ENCODE results near the gene KIFAP3.
"Not testable (repeated sequence)": the region's sequence is repeated elsewhere in the genome, so short reads cannot be mapped to it uniquely, and the experiment has no call there.

KIFAP3 gene

DNA sequence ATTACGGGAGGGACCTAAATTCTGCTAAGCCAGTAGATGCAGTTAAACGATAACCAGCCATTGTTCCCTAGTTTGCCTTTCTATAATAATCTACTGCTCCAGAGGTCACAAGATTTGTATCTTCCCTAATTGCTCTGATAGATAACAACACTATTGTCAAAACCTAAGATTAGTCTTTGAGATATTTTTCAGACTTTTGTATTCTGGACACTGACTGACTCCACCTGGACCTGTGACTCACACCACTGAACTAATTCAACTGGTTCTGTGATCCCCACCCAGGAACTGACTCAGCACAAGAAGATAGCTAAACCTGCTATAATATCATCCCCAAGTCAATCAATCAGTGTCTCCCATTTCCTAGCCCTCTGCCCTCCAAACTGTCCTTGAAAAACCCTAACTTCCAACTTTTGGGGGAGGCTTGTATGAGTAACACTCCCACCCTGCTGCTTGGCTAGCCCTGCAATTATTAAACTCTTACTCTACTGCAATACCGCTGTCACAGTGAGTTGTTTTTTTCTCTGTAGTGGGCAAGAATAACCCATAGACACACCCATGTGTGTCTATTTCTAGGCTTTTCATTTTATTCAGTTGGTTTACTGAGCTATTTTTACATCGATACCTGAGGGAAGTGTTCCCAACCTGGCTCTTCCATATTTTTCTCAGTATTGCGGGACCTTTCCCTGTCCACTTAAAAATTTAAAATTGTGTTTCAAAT is 11.2 kb downstream of the KIFAP3 start:
- DNase-seq = no peak
- no peak for ATAC-seq

DNA sequence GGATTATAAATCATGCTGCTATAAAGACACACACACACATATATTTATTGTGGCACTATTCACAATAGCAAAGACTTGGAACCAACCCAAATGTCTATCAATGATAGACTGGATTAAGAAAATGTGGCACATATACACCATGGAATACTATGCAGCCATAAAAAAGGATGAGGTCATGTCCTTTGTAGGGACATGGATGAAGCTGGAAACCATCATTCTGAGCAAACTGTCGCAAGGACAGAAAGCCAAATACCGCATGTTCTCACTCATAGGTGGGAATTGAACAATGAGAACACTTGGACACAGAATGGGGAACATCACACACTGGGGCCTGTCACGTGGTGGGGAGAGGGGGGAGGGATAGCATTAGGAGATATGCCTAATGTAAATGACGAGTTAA is 12.8 kb downstream of the KIFAP3 start:
- DNase-seq = not testable (repeated sequence)

GRCh38 chr1:170060015-170060520 is 14.4 kb downstream of the KIFAP3 start:
- ATAC-seq = not testable (repeated sequence)

More for the DNA sequence above, 12.8 kb downstream of the KIFAP3 start:
- ATAC-seq = not testable (repeated sequence)

DNA sequence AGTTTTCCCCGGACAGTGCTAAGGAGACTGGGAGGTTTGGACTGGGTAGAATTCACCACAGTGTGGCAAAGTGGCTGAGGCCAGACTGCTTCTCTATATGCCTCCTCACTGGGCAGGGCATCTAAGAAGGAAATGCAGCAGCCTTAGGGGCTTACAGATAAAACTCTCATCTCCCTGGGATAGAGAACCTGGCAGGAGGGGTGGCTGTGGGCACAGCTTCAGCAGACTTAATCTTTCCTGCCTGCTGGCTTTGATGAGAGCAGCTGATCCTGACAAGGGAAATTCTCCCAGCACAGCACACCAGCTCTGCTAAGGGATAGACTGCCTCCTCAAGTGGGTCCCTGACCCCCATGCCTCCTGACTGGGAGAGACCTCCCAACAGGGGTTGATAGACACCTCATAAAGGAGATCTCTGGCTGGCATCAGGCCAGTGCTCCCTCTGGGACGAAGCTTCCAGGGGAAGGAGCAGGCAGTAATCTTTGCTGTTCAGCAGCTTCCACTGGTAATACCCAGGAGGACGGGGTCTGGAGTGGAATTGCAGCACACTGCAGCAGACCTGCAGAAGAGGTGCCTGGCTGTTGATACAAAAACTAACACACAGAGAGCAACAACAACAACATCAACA is 25.2 kb downstream of the KIFAP3 start:
- no peak for ATAC-seq
- DNase-seq = no peak

More at GRCh38 chr1:170060015-170060520, 14.4 kb downstream of the KIFAP3 start:
- not testable (repeated sequence) for DNase-seq

DNA sequence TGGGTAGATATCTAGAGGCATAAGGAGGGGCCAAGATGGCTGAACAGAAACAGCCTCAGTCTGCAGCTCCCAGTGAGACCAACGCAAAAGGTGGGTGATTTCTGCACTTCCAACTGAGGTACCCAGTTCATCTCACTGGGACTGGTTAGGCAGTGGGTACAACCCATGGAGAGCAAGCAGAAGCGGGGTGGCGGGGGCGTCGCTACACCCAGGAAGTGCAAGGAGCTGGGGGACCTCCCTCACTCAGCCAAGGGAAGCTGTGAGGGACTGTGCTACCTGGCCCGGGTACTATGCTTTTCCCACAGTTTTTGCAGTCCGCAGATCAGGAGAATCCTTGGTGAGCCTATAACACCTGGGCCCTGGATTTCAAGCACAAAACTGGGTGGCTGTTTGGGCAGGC is 26.0 kb downstream of the KIFAP3 start:
- DNase-seq (no peak), ATAC-seq (no peak)

DNA sequence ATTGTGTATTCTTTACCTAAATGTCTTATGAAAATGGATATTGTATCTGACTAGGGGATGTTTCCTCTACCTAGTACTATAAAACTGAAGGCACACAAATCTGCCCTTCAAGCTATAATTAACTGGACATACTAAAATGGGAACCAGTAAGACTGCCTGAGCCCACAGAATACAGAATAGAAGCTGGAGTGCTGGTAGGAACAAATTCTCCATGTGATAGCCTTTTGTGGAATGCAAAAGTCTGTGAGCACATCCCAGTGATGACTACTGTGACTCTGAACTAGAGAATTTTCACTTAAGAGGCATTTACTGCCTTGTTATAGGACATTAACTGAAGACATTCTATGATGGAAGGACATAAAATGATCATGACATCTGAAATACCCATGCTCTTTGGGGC is 30.3 kb downstream of the KIFAP3 start:
- ATAC-seq (no peak), DNase-seq (no peak)

DNA sequence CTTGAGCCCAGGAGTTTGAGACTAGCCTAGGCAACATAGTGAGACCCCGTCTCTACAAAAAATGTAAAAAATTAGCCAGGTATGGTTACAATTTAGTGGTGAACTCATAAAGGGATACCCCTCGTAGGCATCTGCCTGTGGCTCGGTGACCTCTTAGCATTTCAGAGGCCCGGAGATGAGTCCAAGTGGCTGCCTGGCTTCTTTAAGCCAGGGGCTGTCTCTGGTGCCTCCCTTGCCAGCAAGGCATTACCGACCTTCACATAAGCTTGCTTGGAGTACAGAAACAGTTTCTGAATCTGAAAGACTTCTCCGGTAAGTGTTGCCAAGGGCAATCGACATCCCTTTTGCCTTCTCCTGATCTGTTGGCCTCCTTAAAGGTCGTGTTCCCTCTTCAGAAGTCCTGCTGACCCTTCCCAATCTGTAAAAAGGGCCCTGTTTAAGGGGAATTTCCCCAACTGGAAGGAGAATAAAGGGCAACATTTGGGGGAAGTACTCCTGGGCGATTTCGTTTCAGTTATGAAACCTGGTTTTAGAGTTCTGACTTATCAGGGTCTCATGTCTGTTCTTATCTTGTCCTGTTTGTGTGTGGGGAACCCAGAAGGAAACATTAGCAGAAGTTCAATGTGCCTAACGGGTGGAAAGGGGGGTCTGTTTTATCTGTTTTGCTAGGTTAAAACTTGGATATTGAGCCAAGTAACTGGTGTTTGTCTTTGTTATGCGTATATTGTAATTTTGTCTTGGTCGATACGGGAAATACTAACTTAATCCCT is 32.9 kb downstream of the KIFAP3 start:
- DNase-seq (no peak), ATAC-seq (no peak)

DNA sequence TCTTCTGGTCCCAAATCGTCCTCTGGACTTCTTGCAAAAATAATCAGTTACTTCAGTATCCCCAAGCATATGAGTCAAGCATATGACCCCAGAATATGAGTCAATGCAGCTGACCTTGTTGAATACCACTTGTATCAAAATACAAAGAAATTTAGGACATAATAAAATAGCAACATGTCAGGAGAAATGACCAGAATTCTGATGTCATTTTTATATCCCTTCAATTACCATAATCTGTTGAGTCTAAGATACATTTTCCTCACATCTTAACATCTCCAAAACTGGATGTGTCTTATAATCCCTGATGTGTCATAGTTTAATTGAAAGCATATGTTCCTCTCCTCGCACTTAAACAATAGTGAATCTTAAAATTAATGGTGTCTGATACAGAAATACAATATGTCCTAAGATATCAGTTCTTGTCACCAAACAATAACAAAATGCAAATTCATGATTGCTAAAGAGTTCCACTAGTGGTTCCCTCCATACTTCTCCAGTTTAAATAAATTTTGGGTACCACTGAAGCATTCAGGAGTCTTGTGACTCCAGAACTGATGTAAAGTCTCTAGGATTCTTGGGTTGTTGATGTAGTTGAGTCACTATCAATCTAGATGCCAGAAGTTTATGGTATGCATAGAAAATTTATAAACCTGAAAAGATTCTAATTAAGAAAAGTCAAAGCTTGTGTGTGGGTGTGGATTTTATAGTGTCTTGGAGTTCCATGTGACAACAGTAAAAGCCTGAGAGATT is 41.8 kb downstream of the KIFAP3 start:
- DNase-seq (no peak), ATAC-seq (no peak)

DNA sequence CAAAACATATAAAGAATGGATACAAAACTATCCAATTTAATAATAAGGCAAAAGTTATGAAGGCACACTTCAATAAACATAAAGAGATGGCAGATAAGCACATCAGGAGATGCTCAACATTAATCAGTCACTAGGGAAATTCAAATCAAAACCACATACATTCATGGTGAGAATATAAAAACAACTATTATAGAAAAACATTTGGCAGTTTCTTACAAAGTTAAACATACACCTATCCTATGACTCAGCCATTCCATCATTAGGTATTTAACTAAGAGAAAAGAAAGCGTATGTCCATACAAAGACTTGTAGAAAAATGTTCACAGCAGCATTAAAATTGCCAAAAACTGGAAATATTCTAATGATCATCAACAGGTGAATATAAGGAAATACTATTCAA is 44.3 kb downstream of the KIFAP3 start:
- no peak for DNase-seq
- no peak for ATAC-seq

- no peak for DNase-seq
- ATAC-seq = no peak
Observed at GRCh38 chr1:170027760-170028159, 46.7 kb downstream of the KIFAP3 start.

DNA sequence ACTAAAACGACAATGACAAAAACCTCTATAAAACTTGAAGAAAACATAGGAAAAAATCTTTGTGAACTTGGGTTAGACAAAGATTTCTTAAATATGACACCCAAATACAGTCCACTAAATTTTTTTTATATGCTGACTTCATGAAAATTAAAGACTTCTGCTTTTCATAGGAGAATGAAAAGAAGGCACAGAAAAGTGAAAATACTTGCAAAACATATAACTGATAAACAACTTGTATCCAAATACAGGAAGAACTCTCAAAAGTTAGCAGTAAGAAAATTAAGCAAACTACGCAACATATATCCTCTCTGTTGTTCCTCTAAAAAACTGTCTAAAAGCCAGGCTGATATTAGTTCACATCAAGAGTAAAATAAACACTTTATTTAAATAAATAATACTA is 53.6 kb downstream of the KIFAP3 start:
- ATAC-seq (no peak), DNase-seq (no peak)

DNA sequence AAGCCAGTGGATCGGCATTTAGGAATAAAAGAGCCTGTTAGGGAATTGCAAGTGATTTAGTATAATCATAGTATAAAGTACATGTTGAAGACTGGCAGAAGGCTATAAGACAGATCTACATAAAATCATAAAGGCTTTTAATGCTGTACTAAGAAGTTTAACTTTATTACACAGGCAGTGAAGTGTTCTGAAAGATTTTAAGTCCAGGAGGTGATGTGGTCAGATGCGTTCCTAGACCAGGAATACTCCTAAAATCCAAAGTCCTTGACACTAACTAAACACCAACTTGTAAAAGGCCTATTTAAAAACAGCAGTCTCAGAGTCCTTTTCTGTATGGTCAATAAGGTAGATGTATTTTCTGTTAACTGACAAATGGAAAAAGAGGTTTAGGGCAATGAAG is 57.0 kb downstream of the KIFAP3 start:
- DNase-seq = no peak
- ATAC-seq = no peak

DNA sequence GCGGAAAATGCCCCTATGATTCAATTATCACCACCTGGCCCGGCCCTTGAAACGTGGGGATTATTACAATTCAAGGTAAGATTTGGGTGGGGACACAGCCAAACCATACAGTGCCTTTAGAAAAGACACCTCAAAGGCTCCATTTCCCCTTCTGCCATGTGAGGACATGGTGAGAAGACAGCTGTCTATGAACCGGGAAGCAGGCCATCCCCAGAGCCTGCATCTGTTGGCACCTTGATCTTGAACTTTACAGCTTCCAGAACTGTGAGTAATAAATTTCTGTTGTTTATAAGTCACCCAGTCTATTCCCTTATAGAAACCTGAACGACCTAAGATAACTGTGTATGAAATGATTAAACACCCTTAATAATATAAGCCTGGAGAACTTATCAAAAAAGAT is 61.6 kb downstream of the KIFAP3 start:
- ATAC-seq = no peak
- no peak for DNase-seq

GRCh38 chr1:170010443-170010842 is 64.1 kb downstream of the KIFAP3 start:
- DNase-seq = no peak
- ATAC-seq = no peak

- DNase-seq (no peak), ATAC-seq (no peak)
Observed at GRCh38 chr1:170009551-170009950, 64.9 kb downstream of the KIFAP3 start.

DNA sequence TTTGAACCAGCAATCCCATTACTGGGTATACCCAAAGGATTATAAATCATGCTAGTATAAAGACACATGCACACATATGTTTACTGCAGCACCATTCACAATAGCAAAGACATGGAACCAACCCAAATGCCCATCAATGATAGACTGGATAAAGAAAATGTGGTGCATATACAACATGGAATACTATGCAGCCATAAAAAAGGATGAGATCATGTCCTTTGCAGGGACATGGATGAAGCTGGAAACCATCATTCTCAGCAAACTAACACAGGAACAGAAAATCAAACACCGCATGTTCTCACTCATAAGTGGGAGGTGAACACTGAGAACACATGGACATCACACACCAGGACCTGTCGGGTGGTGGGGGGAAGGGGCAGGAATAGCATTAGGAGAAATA is 65.8 kb downstream of the KIFAP3 start:
- not testable (repeated sequence) for ATAC-seq, DNase-seq

GRCh38 chr1:170003270-170003835 is 71.1 kb downstream of the KIFAP3 start:
- ATAC-seq, DNase-seq: not testable (repeated sequence)

DNA sequence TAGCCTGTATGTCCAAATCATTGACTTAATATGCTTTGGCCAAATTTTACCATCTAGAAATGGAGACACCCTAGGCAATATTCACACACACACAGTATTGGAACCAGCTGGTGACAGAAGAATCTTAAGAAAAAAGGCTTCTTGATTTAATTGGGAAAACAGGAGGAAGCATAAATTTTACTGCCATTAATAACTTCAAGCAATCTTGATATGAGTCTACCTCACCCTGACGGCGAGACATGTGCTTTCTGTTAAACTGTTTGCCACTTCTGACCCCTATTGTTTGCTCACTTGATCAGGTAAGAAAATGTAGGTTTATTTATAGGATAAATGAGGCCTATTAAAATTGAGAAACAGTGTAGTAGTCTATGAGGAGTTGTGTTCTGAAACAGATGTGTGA is 73.2 kb downstream of the KIFAP3 start:
- ATAC-seq (no peak), DNase-seq (no peak)

- DNase-seq (no peak), ATAC-seq (no peak)
Observed at GRCh38 chr1:169999761-170000160, 74.7 kb downstream of the KIFAP3 start.

GRCh38 chr1:169999331-169999741 is 75.2 kb downstream of the KIFAP3 start:
- no peak for ATAC-seq
- DNase-seq = no peak

DNA sequence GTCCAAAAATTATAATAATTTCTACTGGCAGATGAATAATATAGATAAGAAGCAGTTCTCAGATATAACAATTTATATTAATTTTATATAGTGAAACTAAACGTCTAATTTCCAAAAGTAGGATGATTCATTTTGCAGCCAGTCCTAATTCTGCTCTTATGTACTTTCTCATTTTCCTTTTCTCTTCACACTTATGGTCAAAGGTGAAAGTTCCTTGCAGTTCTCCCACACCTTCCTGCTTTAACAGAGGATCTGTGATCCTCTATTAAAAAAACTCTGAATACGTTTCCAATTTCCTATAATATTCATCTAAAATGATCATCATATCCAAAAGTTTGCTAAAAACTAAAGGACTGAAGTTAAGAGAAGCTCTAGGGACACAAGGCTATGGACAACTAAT is 78.5 kb downstream of the KIFAP3 start:
- DNase-seq = no peak
- no peak for ATAC-seq

- no peak for ATAC-seq
- no peak for DNase-seq
Observed at GRCh38 chr1:169989246-169989645, 85.2 kb downstream of the KIFAP3 start.
